SJSA1 (cell line): ENCODE data around the gene ADAMTS1. TPM values are rescaled to one million over a fixed set of nuclear protein-coding genes. Genes with fewer than 3 reads are reported as not detected.
A peak's percentile ranks its signal among the peaks of the same experiment; 100 is the strongest.

Source experiments
- DNase-seq, 2 experiments: peaks; one replicate each; pipeline ENCODE4 v3.0.0-alpha.2; 2015 to 2020; ENCODE audit warnings: low spot score in 2 of 2, low read depth in 1 of 2
- H3K27ac ChIP-seq: fragments of 250-450 bp; sonication (Bioruptor Pico); 2 replicates; pipeline ENCODE4 v1.5.1; 2020; ENCODE audit warnings: mild to moderate bottlenecking, moderate library complexity
- H3K27me3 ChIP-seq: fragments of 250-450 bp; sonication (Bioruptor Pico); replicated peaks from 2 replicates; pipeline ENCODE4 v1.5.1; 2020; ENCODE audit warnings: mild to moderate bottlenecking, moderate library complexity
- H3K36me3 ChIP-seq: fragments of 250-450 bp; sonication (Bioruptor Pico); 2 replicates; pipeline ENCODE4 v1.5.1; 2020; ENCODE audit warnings: mild to moderate bottlenecking
- H3K4me1 ChIP-seq: fragments of 250-450 bp; sonication (Bioruptor Pico); replicated peaks from 2 replicates; pipeline ENCODE4 v1.6.1; 2021; ENCODE audit warnings: mild to moderate bottlenecking
- H3K4me3 ChIP-seq: fragments of 250-450 bp; sonication (Bioruptor Pico); 2 replicates; pipeline ENCODE4 v1.5.1; 2020; ENCODE audit warnings: mild to moderate bottlenecking
- H3K9me3 ChIP-seq: fragments of 250-450 bp; sonication (Bioruptor Pico); replicated peaks from 2 replicates; pipeline ENCODE4 v1.5.1; 2020; ENCODE audit warnings: mild to moderate bottlenecking
- total RNA-seq: library from RNA; depleted of rRNA; stranded (reverse); fragments of >200 nt; shearing (Covaris generic); gene quantifications from 2 replicates; pipeline ENCODE4 v1.2.3, GENCODE V29; 2014

The ADAMTS1 gene
- total RNA-seq, 1 experiment from 2014 or later, result 57.6 TPM

DNA sequence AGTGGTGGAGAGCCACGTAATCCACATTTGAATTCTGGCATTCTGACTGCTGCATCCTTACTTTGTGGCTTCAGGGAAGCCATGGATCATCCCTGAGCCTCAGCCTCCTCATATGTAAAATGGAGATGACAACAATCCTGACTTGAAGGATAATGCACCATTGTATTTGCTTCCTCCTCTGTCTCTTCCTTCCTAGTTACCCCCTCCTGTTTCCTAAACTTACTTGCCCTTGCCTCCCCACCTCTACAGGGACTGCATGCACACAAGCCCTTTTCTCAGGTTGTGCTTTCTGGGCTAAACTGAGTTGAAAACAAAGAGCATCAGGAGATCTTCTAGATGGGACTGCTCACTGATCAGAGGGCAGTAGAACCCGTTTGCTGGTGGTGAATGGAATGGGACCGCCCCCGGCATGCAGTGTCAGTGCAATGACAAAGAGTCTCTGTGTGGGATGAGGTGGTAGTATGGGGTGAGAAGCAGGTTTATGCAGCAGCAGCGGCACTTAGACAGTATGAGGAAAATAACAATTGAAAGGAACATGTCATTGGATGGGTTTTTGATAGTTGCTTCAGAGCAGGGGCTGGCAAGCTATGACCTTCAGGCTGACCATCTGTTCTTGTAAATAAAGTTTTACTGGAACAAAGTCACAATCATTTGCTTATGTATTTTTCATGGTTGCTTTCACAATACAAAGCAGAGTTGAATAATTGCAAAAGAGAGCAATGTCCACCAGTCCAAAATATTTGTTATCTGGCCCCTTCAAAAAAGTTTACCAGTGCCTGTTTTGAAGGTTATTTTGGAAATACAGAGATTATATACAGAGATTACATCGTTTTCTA is 6.1 kb upstream of the ADAMTS1 start:
- Histone ChIP-seq H3K27me3 (no peaks in the 10 kb centered on the region), H3K9me3 (no peaks in the 10 kb centered on the region), H3K36me3 (no peaks in the 10 kb centered on the region), H3K27ac (no peak overlapping the region), H3K4me1 (0 out of 2 replicates have a peak, but pooled peaks cover 4% of the 10 kb centered on the region), H3K4me3 (no peak overlapping the region)
- DNase-seq, result no peak

DNA sequence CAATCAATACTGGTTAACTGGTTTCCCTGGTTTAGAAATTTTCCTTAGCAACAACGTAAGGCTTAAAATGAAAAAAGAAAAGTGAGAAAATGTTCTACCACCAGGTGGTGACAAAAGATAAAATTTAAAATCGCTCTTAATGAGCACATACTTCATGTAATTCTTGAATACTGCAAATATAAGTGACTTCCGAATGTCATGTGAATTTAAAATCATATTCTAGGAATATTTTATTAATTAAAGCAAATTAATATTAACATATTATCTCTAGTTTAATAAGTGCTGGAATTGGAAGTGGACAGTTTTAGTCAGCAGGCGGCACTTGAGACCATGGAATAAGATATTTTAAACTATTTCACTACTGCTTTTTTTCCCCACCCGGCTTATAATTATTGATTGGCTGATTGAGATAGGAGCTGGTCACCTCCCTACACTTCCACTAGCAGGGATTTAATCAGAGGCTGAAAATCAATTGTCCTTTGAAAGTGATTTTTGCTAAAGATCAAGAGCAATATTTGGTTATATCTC is 5.0 kb upstream of the ADAMTS1 start:
- no peak overlapping the region for H3K27ac ChIP-seq
- no peaks in the 10 kb centered on the region for H3K36me3 ChIP-seq
- H3K9me3 ChIP-seq, result no peaks in the 10 kb centered on the region
- 0 out of 2 replicates have a peak, but pooled peaks cover 4% of the 10 kb centered on the region for H3K4me1 ChIP-seq
- no peaks in the 10 kb centered on the region for H3K27me3 ChIP-seq
- H3K4me3 ChIP-seq, result no peak overlapping the region
- DNase-seq, result peak in 1 of 2 experiments; percentile 65

DNA sequence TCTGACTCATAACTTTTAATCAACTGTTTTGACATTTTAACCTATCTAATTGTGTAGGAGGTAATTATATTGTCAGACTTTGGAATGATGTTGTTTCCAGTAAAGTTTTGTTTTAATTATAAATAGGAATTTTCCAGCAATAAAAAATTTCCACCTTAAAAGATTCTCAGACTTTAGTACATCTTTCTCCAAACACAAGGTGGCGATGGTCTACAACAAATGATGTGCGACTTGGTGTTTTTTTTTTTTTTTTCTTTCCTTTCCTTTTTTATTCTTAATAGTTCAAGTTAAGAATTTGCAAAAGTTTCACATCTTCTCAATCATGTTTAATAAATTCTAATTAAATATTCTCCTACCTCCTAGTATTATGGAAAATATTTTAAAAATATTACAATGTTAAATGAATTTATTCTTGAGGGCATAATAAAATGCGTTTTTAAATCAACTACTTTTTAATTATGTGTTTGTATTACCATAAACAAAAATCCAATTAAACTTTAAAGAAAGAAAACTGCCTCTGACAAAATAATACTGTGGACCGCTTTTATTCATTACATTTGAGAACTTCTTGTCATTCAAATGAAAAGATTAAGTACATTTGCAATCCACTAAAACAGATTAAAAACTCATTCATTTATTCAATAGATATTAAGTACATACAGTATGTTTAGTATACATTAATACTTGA is 4.4 kb upstream of the ADAMTS1 start:
- peaks cover 5% of the 10 kb centered on the region for H3K36me3 ChIP-seq
- H3K9me3 ChIP-seq, result no peaks in the 10 kb centered on the region
- H3K4me3 ChIP-seq, result no peak overlapping the region
- 0 out of 2 replicates have a peak, but pooled peaks cover 4% of the 10 kb centered on the region for H3K4me1 ChIP-seq
- no peak for DNase-seq
- H3K27me3 ChIP-seq, result no peaks in the 10 kb centered on the region
- H3K27ac ChIP-seq, result no peak overlapping the region

GRCh38 chr21:26847921-26848320 is 2.7 kb upstream of the ADAMTS1 start:
- no peak for DNase-seq
- no peak overlapping the region for H3K4me3 ChIP-seq

DNA sequence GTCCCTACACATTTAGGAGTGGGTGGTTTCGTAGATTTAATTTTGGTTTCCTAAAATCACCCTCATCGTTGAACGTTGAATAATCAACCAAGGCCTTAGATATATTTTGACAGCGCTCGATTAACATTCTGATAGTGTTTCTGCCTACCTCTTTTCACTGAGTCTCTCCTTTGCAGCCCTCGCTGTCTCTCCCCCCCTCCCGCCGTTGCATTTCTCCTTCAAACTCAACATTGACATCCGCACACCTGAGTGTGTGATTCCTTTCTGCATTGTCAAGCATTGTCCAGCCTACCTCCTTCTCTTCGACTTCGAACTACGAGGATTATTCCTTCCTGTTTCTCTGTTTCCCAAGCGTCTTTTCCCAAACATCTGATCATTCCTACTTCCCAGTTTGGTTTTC is 1.8 kb upstream of the ADAMTS1 start:
- Histone ChIP-seq H3K36me3 (peaks cover 22% of the 10 kb centered on the region), H3K9me3 (no peaks in the 10 kb centered on the region), H3K4me1 (peaks cover 8% of the 10 kb centered on the region), H3K4me3 (peak overlapping the region; percentile 77), H3K27me3 (no peaks in the 10 kb centered on the region), H3K27ac (peak overlapping the region; percentile 68; the same call in 1 of the 2 replicates)
- no peak for DNase-seq

More at GRCh38 chr21:26847921-26848320, 2.7 kb upstream of the ADAMTS1 start:
- Histone ChIP-seq H3K9me3 (no peaks in the 10 kb centered on the region), H3K27ac (no peak overlapping the region), H3K36me3 (peaks cover 15% of the 10 kb centered on the region), H3K4me1 (0 out of 2 replicates have a peak, but pooled peaks cover 4% of the 10 kb centered on the region), H3K27me3 (no peaks in the 10 kb centered on the region)

DNA sequence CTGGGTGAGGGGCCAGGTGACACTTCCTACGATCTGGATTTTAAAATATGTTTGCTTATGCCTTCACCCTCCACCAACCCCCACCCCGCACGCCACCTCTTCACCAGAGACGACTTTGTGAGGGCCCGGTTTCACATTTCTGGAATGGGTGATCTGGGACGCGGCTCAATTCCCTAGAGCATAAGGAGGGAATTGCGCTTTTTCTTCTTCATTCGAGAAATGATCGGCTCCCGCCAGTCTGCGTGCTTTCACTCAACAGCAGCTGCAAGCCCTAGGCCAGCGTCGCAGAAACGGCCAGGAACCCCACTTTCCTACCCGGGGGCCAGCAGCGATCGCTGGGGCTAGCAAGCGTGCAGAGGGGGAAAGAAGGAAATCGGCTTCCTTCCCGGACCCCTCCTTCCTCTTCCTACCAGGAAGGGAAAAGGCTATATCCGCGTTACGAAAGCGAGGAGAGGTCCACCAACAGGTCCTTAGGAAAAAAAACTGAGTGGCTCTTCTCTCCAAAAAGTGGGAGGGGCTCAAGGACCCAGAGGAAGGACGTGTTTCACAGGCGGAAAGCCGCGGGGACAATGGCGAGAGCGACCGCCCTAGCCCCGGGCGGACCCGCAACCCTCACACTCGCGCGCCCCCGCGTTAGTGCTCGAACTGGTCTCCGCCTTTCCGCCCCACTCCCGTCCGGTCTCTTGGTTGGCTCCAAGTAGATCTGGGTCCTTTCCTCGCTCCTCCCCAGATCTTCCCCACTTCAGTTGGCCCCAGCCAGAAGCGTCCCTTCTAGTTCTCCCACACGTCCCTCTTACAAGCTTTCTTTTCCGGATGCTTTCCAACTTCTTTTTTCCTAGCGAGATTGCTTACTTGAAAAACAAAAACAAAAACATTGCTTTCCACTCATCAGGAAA is 1.1 kb upstream of the ADAMTS1 start:
- Histone ChIP-seq H3K4me1 (peaks cover 14% of the 10 kb centered on the region), H3K4me3 (peak overlapping the region; percentile 77)
- DNase-seq, result peak; percentile 82 to 83

DNA sequence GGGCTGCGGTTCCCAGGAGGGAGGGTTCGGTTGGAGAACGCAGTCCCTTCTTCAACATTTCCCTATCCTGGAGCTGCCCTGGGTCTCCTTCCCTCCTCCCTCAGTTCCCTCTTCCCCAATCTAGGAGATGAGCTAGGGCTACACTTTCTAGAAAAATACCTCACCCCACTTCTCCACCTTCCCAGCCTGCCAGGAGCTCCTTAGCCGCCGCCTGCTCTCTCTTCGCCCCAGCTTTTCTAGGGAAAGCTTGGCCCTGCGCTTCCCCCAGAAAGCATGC is 488 bp upstream of the ADAMTS1 start:
- H3K27me3 ChIP-seq, result no peaks in the 10 kb centered on the region
- H3K27ac ChIP-seq, result peak overlapping the region; percentile 68
- peaks cover 19% of the 10 kb centered on the region for H3K4me1 ChIP-seq
- no peak for DNase-seq
- no peaks in the 10 kb centered on the region for H3K9me3 ChIP-seq
- peaks cover 35% of the 10 kb centered on the region for H3K36me3 ChIP-seq
- H3K4me3 ChIP-seq, result peak overlapping the region; percentile 77

More for the DNA sequence above, 1.1 kb upstream of the ADAMTS1 start:
- Histone ChIP-seq H3K36me3 (peaks cover 29% of the 10 kb centered on the region), H3K27ac (peak overlapping the region; percentile 68), H3K9me3 (no peaks in the 10 kb centered on the region), H3K27me3 (no peaks in the 10 kb centered on the region)

GRCh38 chr21:26844258-26845065 is 747 bp downstream of the ADAMTS1 start:
- H3K27ac ChIP-seq, result peak overlapping the region; percentile 78
- peaks cover 25% of the 10 kb centered on the region for H3K4me1 ChIP-seq
- peaks cover 47% of the 10 kb centered on the region for H3K36me3 ChIP-seq
- no peaks in the 10 kb centered on the region for H3K9me3 ChIP-seq
- H3K27me3 ChIP-seq, result no peaks in the 10 kb centered on the region
- H3K4me3 ChIP-seq, result peak overlapping the region; percentile 77
- DNase-seq, result peak; percentile 56 to 59

DNA sequence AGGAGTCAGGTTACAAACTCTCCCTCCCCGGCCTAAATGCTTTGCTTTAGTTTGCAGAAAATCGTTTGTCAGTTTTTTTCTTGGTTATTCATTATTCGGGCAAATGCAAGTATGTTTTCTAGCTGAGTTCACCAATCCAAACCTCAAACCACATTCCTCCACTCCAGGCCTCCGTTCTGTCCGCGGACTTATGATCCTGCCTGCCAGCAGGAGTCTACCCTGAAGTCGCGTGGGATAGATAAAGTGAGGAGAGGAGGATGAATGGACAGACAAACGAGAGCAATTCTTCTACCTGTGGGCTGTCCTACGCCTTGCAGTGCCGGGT is 1.3 kb downstream of the ADAMTS1 start:
- peaks cover 53% of the 10 kb centered on the region for H3K36me3 ChIP-seq

DNA sequence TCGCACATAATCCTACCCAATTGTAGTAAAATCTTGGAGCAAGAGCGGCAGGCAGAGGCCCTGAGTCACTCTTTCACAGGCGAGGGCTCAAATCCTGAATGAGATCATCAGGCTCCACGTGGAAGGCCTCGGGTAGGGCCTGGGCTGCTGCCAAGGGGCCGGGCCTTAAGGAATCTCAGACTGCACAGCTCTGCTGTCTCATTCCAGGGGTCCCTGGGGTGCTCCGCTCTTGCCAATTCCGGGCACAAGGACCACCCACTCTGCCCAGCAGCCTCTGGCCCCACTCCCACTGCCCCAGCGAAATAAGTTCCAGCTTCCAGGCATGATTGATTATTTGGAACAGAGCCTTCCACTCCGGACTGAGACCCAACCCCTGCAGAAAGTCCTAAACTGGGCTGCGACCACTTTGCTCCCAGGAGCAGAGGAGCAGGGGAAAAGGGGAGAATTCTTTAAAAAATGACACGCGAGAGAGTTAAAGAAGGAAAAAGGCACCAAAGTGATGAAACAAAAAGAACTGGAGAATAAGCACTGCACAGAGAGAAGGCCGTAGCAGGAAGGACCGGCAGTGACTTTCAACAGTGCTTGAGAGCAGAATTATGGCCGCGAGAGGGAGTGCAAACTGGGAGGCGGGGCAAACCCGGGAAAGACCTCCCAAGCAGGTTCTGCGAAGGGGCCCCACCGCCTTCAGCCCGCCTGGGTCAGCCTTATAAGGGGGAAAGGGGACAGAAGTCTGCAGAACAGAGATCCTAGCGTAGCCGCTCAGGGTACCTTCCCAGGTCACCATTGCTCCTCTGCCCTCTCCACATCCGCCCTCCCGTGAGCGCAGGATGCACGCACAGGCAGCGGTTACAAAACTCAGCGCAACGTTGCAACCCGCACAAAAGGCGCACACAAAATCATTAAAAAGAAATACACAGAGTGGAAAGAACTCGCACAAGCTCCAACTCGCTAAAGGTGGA is 2.0 kb downstream of the ADAMTS1 start:
- Histone ChIP-seq H3K4me3 (peak overlapping the region; percentile 77), H3K4me1 (peaks cover 25% of the 10 kb centered on the region), H3K27me3 (no peaks in the 10 kb centered on the region), H3K9me3 (no peaks in the 10 kb centered on the region), H3K27ac (peak overlapping the region; percentile 78), H3K36me3 (peaks cover 59% of the 10 kb centered on the region)
- peak; percentile 94 to 97 for DNase-seq

More for the DNA sequence above, 1.3 kb downstream of the ADAMTS1 start:
- no peaks in the 10 kb centered on the region for H3K9me3 ChIP-seq
- H3K4me3 ChIP-seq, result peak overlapping the region; percentile 77
- DNase-seq, result peak; percentile 56 to 62
- peak overlapping the region; percentile 78 for H3K27ac ChIP-seq
- H3K27me3 ChIP-seq, result no peaks in the 10 kb centered on the region
- peaks cover 25% of the 10 kb centered on the region for H3K4me1 ChIP-seq

DNA sequence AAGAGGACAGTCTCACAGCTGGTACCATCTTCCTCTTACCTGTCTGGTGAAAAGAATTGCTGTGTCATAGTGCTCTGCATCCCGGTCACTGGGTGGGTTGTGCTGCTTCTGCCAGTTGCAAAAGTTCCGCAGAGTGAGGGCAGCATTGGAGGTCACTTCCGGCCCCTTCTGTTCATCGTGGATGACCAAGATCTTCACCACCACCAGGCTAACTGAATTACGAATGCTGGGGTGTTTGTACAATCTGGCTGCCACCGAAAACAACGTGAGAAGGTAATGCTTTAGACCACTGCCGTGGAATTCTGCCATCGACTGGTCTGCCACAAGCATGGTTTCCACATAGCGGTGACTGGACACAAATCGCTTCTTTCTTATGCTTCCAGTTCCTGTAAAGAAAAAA is 2.9 kb downstream of the ADAMTS1 start:
- peak in 1 of 2 experiments; percentile 56 for DNase-seq
- H3K36me3 ChIP-seq, result peaks cover 69% of the 10 kb centered on the region

DNA sequence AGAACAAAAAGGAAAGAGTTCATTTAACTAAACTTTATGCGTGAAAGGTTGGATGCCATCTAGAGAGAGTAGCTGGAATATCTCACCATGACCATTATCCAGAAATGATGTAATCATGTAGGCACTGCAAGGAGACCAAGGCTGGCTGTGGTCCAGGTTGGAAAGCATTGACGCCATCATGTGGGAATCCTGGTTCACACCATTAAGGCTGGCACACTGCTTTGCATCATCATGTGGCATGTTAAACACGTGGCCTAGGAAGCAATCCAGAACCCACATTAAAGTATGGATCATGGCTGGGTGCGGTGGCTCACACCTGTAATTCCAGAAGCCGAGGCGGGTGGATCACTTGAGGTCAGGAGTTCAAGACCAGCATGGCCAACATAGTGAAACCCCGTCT is 4.3 kb downstream of the ADAMTS1 start:
- Histone ChIP-seq H3K4me1 (peaks cover 36% of the 10 kb centered on the region), H3K27ac (peak overlapping the region; percentile 9; the same call in 1 of the 2 replicates), H3K36me3 (peaks cover 83% of the 10 kb centered on the region), H3K9me3 (no peaks in the 10 kb centered on the region), H3K27me3 (no peaks in the 10 kb centered on the region; the same call in 1 of the 2 replicates), H3K4me3 (no peak overlapping the region)
- DNase-seq, result peak; percentile 52 to 80

More for the DNA sequence above, 2.9 kb downstream of the ADAMTS1 start:
- H3K4me1 ChIP-seq, result peaks cover 29% of the 10 kb centered on the region
- H3K9me3 ChIP-seq, result no peaks in the 10 kb centered on the region
- no peaks in the 10 kb centered on the region for H3K27me3 ChIP-seq
- H3K4me3 ChIP-seq, result peak overlapping the region; percentile 77
- peak overlapping the region; percentile 78 for H3K27ac ChIP-seq
